Upper lobe of left lung (tissue), 4 donors: ENCODE results near the gene MAFF.

Experiments
- CTCF ChIP-seq, 6 experiments: fragments of 450-650 bp in 4 of 6; fragments of 200-600 bp in 2 of 6; sonication (generic) in 2 of 6; IDR thresholded peaks; one replicate each; pipeline ENCODE4 v1.5.1; 2016 to 2019; ENCODE audit warnings: antibody characterized with exemption in 6 of 6
- POLR2A ChIP-seq, 4 donors: fragments of 450-650 bp; IDR thresholded peaks; one replicate each; pipeline ENCODE4 v1.5.1; 2016 to 2017; ENCODE audit warnings: antibody characterized with exemption in 4 of 4, mild to moderate bottlenecking in 2 of 4

- TF ChIP-seq CTCF (IDR thresholded peaks at IDR 0.05), result no peak
- TF ChIP-seq POLR2A (IDR thresholded peaks at IDR 0.05), result no peak
Measured at GRCh38 chr22:38203855-38204514, 2.2 kb downstream of the MAFF start.
